K562 (cell line): Measurements from ENCODE around the gene SLC33A1. TPM values are rescaled to one million over a fixed set of nuclear protein-coding genes. Genes with fewer than 3 reads are reported as not detected.

Experiments used
- CCNT2 ChIP-seq: IDR thresholded peaks from 2 replicates; pipeline ENCODE4 v1.6.1; 2011; ENCODE audit warnings: borderline replicate concordance, low read depth, mild to moderate bottlenecking, moderate library complexity, mixed read lengths, low read length; ENCODE audit not compliant: insufficient read length; ENCODE audit errors: extremely low read depth
- HDAC8 ChIP-seq: fragments of 450-650 bp; IDR thresholded peaks from 2 replicates; pipeline ENCODE4 v1.6.1; 2016; ENCODE audit warnings: mild to moderate bottlenecking, missing genetic modification characterization, moderate library complexity, missing compliant biosample characterization
- HNRNPH1 ChIP-seq: fragments of 200-400 bp; formaldehyde crosslinking; optimal IDR thresholded peaks from 2 replicates; pipeline ENCODE3; 2017; ENCODE audit warnings: low read depth, mild to moderate bottlenecking, low read length, moderate library complexity
- MYBL2 ChIP-seq, 2 experiments: fragments of 450-650 bp in 1 of 2; sonication (generic) in 1 of 2; formaldehyde crosslinking in 1 of 2; IDR thresholded peaks; 2 replicates each; pipeline versions ENCODE4 v1.6.1 to v1.8.1; 2017 to 2022; ENCODE audit warnings: borderline replicate concordance in 1 of 2, inconsistent platforms in 1 of 2, low read depth in 1 of 2, mild to moderate bottlenecking in 1 of 2, missing genetic modification reagents in 1 of 2, moderate library complexity in 1 of 2
- PPARD ChIP-seq: fragments of 250-450 bp; sonication (Bioruptor Pico); IDR thresholded peaks from 2 replicates; pipeline ENCODE4 v1.8.0; 2022; ENCODE audit warnings: inconsistent platforms, mild to moderate bottlenecking, moderate library complexity
- SETDB1 ChIP-seq: IDR thresholded peaks from one replicate; pipeline ENCODE4 v1.6.1; 2012; ENCODE audit warnings: low read length, control low read depth, inconsistent platforms
- SMARCE1 ChIP-seq: fragments of 450-650 bp; IDR thresholded peaks from 2 replicates; pipeline ENCODE4 v1.7.1; 2016; ENCODE audit warnings: mild to moderate bottlenecking
- SOX6 ChIP-seq: fragments of 450-650 bp; IDR thresholded peaks from 2 replicates; pipeline ENCODE4 v1.6.1; 2014; ENCODE audit warnings: mild to moderate bottlenecking
- SREBF2 ChIP-seq: sonication (generic); formaldehyde crosslinking; IDR thresholded peaks from 2 replicates; pipeline ENCODE4 v1.4.0; 2020; ENCODE audit warnings: mild to moderate bottlenecking, missing genetic modification reagents
- ZFP36 ChIP-seq: fragments of 150-350 bp; IDR thresholded peaks from 2 replicates; pipeline ENCODE4 v1.6.1; 2018; ENCODE audit warnings: low read length, low read depth; ENCODE audit not compliant: partially characterized antibody
- ZNF146 ChIP-seq: IDR thresholded peaks from one replicate; pipeline ENCODE4 v1.6.1; 2018; ENCODE audit warnings: missing compliant biosample characterization; ENCODE audit not compliant: unreplicated experiment
- ZNF384 ChIP-seq: IDR thresholded peaks from 2 replicates; pipeline ENCODE4 v1.6.1; 2012; ENCODE audit warnings: low read depth, low read length, improper control_type of control experiment
- ZNF444 ChIP-seq: fragments of 250-450 bp; sonication (Bioruptor Pico); IDR thresholded peaks from 2 replicates; pipeline ENCODE4 v1.4.0; 2020; ENCODE audit warnings: mild to moderate bottlenecking, moderate library complexity
- ZNF76 ChIP-seq: fragments of 250-450 bp; sonication (Bioruptor Pico); IDR thresholded peaks from 2 replicates; pipeline ENCODE4 v1.4.0; 2020; ENCODE audit warnings: mild to moderate bottlenecking, moderate library complexity, borderline replicate concordance
- ZNF785 ChIP-seq: fragments of 250-450 bp; sonication (Bioruptor Pico); IDR thresholded peaks from 2 replicates; pipeline ENCODE4 v1.4.0; 2020; ENCODE audit warnings: mild to moderate bottlenecking
- polyA plus RNA-seq, 8 experiments: library from polyadenylated mRNA; depleted of rRNA in 4 of 8; stranded (reverse) in 5 of 8; unstranded in 3 of 8; fragments of >200 nt; fragmentation: Nextera tagmentation in 2 of 8; fragmentation: Illumina TruSeq in 1 of 8; extraction: Ambion mirVana in 2 of 8; extraction: Trizol in 1 of 8; gene quantifications; 2 replicates each; pipeline versions ENCODE4 v1.2.1 to v1.2.3, GENCODE V29; 2011 to 2014; ENCODE audit warnings: inconsistent platforms in 1 of 8, missing spikeins in 1 of 8
- total RNA-seq, 7 experiments: library from RNA; depleted of rRNA in 6 of 7; stranded (reverse); fragments of >200 nt in 6 of 7; fragmentation: Illumina TruSeq in 2 of 7; extraction: Trizol in 2 of 7; gene quantifications; 2 replicates each; pipeline versions ENCODE4 v1.2.1 to v1.2.3, GENCODE V29; 2011 to 2021; ENCODE audit warnings: low replicate concordance in 1 of 7
- TF ChIP-seq, protein P1 (sequence below), 2 experiments: fragments of 450-650 bp; conservative IDR thresholded peaks; 2 replicates each; pipeline ENCODE4 v1.6.1; 2017; ENCODE audit warnings: mild to moderate bottlenecking in 2 of 2, moderate library complexity in 2 of 2
- TF ChIP-seq, protein P2 (sequence below): sonication (generic); formaldehyde crosslinking; IDR thresholded peaks from 2 replicates; pipeline ENCODE4 v1.8.1; 2022; ENCODE audit warnings: missing genetic modification reagents
- TF ChIP-seq, protein P3 (sequence below): sonication (generic); formaldehyde crosslinking; IDR thresholded peaks from 2 replicates; pipeline ENCODE4 v1.9.0; 2022; ENCODE audit warnings: mild to moderate bottlenecking, missing genetic modification reagents
- TF ChIP-seq, protein P4 (sequence below): fragments of 250-450 bp; sonication (Bioruptor Pico); IDR thresholded peaks from 2 replicates; pipeline ENCODE4 v1.5.1; 2021; ENCODE audit warnings: mild to moderate bottlenecking
- TF ChIP-seq, protein P5 (sequence below): fragments of 450-650 bp; conservative IDR thresholded peaks from 2 replicates; pipeline ENCODE4 v1.6.1; 2016; ENCODE audit warnings: missing genetic modification characterization, low read depth, mild to moderate bottlenecking, control low read depth, missing compliant biosample characterization
- TF ChIP-seq, protein P6 (sequence below): sonication (generic); formaldehyde crosslinking; IDR thresholded peaks from 2 replicates; pipeline ENCODE4 v1.8.0; 2022; ENCODE audit warnings: missing genetic modification reagents, mild to moderate bottlenecking, borderline replicate concordance

SLC33A1 gene
- total and polyA plus RNA-seq, 9 of the 15 experiments (the other 6 are each of a cell fraction or from before 2014, with no cell fraction given): 6.2 to 26.8 (median 19.6) TPM

DNA sequence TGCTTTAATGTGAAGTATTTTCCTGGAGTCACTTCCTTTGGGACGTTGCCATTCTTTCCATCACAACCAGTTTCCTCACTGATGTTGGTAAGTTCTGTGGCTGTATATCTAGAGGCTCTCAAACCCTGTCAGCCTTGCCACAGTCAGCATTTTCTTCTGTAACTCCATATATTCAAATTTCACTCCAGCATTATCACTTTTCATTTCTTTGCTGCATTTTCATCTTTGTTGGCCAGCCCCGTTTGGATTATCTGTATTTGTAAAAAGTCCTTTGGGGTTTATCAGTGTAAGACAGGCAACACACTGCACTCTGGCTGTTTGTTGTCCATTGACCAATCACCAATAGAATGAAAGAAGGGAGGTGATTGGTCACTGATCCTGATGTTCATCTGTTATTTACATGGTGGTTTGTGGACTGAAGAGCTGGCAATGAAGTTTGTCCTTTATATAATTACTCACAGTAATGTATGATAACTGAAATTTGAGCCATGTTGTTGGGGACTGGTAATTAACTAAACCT is 36.5 kb upstream of the SLC33A1 start (continued):
- no peak for TF ChIP-seq ZNF76 (CRISPR knock-in tag)
- TF ChIP-seq CCNT2: no peak
- TF ChIP-seq SOX6: peak; percentile 90
- TF ChIP-seq, protein P1, sequence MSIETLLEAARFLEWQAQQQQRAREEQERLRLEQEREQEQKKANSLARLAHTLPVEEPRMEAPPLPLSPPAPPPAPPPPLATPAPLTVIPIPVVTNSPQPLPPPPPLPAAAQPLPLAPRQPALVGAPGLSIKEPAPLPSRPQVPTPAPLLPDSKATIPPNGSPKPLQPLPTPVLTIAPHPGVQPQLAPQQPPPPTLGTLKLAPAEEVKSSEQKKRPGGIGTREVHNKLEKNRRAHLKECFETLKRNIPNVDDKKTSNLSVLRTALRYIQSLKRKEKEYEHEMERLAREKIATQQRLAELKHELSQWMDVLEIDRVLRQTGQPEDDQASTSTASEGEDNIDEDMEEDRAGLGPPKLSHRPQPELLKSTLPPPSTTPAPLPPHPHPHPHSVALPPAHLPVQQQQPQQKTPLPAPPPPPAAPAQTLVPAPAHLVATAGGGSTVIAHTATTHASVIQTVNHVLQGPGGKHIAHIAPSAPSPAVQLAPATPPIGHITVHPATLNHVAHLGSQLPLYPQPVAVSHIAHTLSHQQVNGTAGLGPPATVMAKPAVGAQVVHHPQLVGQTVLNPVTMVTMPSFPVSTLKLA (conservative IDR thresholded peaks at IDR 0.05): peak; percentile 43 to 55; a peak in 2 of 4 replicates
- no peak for TF ChIP-seq ZNF785 (CRISPR knock-in tag)
- peak; percentile 71 for TF ChIP-seq MYBL2 (IDR thresholded peaks at IDR 0.05; ENCODE audit: low read depth)
- no peak for TF ChIP-seq MYBL2 (CRISPR knock-in tag; IDR thresholded peaks at IDR 0.05; ENCODE audit: borderline replicate concordance)
- TF ChIP-seq ZFP36: no peak
- TF ChIP-seq, protein P2, sequence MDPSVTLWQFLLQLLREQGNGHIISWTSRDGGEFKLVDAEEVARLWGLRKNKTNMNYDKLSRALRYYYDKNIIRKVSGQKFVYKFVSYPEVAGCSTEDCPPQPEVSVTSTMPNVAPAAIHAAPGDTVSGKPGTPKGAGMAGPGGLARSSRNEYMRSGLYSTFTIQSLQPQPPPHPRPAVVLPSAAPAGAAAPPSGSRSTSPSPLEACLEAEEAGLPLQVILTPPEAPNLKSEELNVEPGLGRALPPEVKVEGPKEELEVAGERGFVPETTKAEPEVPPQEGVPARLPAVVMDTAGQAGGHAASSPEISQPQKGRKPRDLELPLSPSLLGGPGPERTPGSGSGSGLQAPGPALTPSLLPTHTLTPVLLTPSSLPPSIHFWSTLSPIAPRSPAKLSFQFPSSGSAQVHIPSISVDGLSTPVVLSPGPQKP (CRISPR knock-in tag): no peak
- no peak for TF ChIP-seq ZNF444
- TF ChIP-seq HNRNPH1: no peak
- TF ChIP-seq, protein P3, sequence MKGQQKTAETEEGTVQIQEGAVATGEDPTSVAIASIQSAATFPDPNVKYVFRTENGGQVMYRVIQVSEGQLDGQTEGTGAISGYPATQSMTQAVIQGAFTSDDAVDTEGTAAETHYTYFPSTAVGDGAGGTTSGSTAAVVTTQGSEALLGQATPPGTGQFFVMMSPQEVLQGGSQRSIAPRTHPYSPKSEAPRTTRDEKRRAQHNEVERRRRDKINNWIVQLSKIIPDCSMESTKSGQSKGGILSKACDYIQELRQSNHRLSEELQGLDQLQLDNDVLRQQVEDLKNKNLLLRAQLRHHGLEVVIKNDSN: no peak
- no peak for TF ChIP-seq SREBF2 (CRISPR knock-in tag)
- TF ChIP-seq, protein P4, sequence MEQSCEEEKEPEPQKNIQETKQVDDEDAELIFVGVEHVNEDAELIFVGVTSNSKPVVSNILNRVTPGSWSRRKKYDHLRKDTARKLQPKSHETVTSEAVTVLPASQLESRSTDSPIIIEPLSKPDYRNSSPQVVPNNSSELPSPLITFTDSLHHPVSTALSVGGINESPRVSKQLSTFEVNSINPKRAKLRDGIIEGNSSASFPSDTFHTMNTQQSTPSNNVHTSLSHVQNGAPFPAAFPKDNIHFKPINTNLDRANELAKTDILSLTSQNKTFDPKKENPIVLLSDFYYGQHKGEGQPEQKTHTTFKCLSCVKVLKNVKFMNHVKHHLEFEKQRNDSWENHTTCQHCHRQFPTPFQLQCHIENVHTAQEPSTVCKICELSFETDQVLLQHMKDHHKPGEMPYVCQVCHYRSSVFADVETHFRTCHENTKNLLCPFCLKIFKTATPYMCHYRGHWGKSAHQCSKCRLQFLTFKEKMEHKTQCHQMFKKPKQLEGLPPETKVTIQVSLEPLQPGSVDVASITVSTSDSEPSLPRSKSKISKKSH (CRISPR knock-in tag): no peak
- TF ChIP-seq ZNF384: no peak
- peak; percentile 84 for TF ChIP-seq SMARCE1
- TF ChIP-seq HDAC8: no peak
- TF ChIP-seq ZNF146 (CRISPR knock-in tag): no peak
- no peak for TF ChIP-seq PPARD (CRISPR knock-in tag)
- TF ChIP-seq, protein P5, sequence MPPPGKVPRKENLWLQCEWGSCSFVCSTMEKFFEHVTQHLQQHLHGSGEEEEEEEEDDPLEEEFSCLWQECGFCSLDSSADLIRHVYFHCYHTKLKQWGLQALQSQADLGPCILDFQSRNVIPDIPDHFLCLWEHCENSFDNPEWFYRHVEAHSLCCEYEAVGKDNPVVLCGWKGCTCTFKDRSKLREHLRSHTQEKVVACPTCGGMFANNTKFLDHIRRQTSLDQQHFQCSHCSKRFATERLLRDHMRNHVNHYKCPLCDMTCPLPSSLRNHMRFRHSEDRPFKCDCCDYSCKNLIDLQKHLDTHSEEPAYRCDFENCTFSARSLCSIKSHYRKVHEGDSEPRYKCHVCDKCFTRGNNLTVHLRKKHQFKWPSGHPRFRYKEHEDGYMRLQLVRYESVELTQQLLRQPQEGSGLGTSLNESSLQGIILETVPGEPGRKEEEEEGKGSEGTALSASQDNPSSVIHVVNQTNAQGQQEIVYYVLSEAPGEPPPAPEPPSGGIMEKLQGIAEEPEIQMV (tag): no peak
- no peak for TF ChIP-seq SETDB1
- TF ChIP-seq, protein P6, sequence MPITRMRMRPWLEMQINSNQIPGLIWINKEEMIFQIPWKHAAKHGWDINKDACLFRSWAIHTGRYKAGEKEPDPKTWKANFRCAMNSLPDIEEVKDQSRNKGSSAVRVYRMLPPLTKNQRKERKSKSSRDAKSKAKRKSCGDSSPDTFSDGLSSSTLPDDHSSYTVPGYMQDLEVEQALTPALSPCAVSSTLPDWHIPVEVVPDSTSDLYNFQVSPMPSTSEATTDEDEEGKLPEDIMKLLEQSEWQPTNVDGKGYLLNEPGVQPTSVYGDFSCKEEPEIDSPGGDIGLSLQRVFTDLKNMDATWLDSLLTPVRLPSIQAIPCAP: no peak
